PC-3 (cell line): ENCODE results near the gene KIT. TPM values are rescaled to one million over a fixed set of nuclear protein-coding genes. Genes with fewer than 3 reads are reported as not detected.
A peak's percentile ranks its signal among the peaks of the same experiment; 100 is the strongest.

Experiments
- ATAC-seq: fragments of 200-7000 bp; cut with Tn5 transposase; 2 replicates; pipeline ENCODE4 v1.9.1; 2020; ENCODE audit warnings: mild to moderate bottlenecking, moderate library complexity
- BruUV-seq: library from RNA; stranded (reverse); fragments of 400-500 nt; replicated peaks from 2 replicates; lab custom pipeline; 2021; lab: Mats Ljungman, UMichigan
- CTCF ChIA-PET: fragments of 300-600 bp; sonication (Branson Sonifier 250); formaldehyde crosslinking; loops from one replicate; lab custom pipeline; 2022; ENCODE audit warnings: antibody characterized with exemption; lab: Charles Lee
- POLR2A ChIA-PET: fragments of 300-600 bp; sonication (Branson Sonifier 250); formaldehyde crosslinking; loops from one replicate; lab custom pipeline; 2022; ENCODE audit warnings: antibody characterized with exemption; ENCODE audit not compliant: unreplicated experiment; lab: Charles Lee
- DNase-seq: peaks from one replicate; pipeline ENCODE4 v3.0.0-alpha.2; 2015
- H2AFZ ChIP-seq: fragments of 300-600 bp; sonication (generic); 2 replicates; pipeline ENCODE4 v1.6.0; 2016; ENCODE audit warnings: antibody characterized with exemption, low read length
- H3F3A ChIP-seq: fragments of 300-600 bp; sonication (generic); one replicate; pipeline ENCODE4 v1.6.0; 2017; ENCODE audit warnings: antibody characterized with exemption, low read length, control low read depth, mild to moderate bottlenecking; ENCODE audit not compliant: unreplicated experiment
- H3K27ac ChIP-seq: fragments of 300-600 bp; sonication (generic); 2 replicates; pipeline ENCODE4 v1.5.1; 2016; ENCODE audit warnings: mild to moderate bottlenecking, low read length
- H3K27me3 ChIP-seq: fragments of 300-600 bp; sonication (generic); 2 replicates; pipeline ENCODE4 v1.6.1; 2016; ENCODE audit warnings: low read length, mixed read lengths
- H3K36me3 ChIP-seq: fragments of 300-600 bp; sonication (generic); 2 replicates; pipeline ENCODE4 v1.6.1; 2016; ENCODE audit warnings: low read depth, mixed run types, low read length, mixed read lengths
- H3K4me1 ChIP-seq: fragments of 300-600 bp; sonication (generic); 2 replicates; pipeline ENCODE4 v1.5.1; 2016; ENCODE audit warnings: low read length; ENCODE audit not compliant: insufficient read depth
- H3K4me2 ChIP-seq: fragments of 300-600 bp; sonication (generic); 2 replicates; pipeline ENCODE4 v1.6.0; 2016; ENCODE audit warnings: low read length
- H3K4me3 ChIP-seq: fragments of 300-600 bp; sonication (generic); 2 replicates; pipeline ENCODE4 v1.5.1; 2016; ENCODE audit warnings: mild to moderate bottlenecking, low read length, mixed read lengths
- H3K79me2 ChIP-seq: fragments of 300-600 bp; sonication (generic); 2 replicates; pipeline ENCODE4 v1.6.1; 2017; ENCODE audit warnings: low read length, mixed read lengths
- H3K9ac ChIP-seq: fragments of 300-600 bp; sonication (generic); 2 replicates; pipeline ENCODE4 v1.6.0; 2016; ENCODE audit warnings: mild to moderate bottlenecking, low read length
- H3K9me2 ChIP-seq: fragments of 300-600 bp; sonication (generic); replicated peaks from 2 replicates; pipeline ENCODE4 v1.6.1; 2016; ENCODE audit warnings: mixed run types, low read length, mixed read lengths
- H3K9me3 ChIP-seq: fragments of 300-600 bp; sonication (generic); 2 replicates; pipeline ENCODE4 v1.6.1; 2016; ENCODE audit warnings: low read length, mixed read lengths
- H4K20me1 ChIP-seq: fragments of 300-600 bp; sonication (generic); 2 replicates; pipeline ENCODE4 v1.6.1; 2016; ENCODE audit warnings: low read length, mixed read lengths
- CTCF ChIP-seq: fragments of 300-600 bp; sonication (generic); conservative IDR thresholded peaks from 2 replicates; pipeline ENCODE4 v1.5.1; 2017; ENCODE audit warnings: antibody characterized with exemption, low read depth, mild to moderate bottlenecking, low read length
- EZH2 ChIP-seq: fragments of 300-600 bp; sonication (generic); IDR thresholded peaks from one replicate; pipeline ENCODE4 v1.6.1; 2017; ENCODE audit warnings: antibody characterized with exemption, mild to moderate bottlenecking, low read length; ENCODE audit not compliant: unreplicated experiment
- EZH2phosphoT487 ChIP-seq: fragments of 300-600 bp; sonication (generic); IDR thresholded peaks from 2 replicates; pipeline ENCODE4 v1.6.1; 2018; ENCODE audit warnings: mild to moderate bottlenecking, antibody characterized with exemption, low read length, borderline replicate concordance
- intact Hi-C: fragments of 100-400 bp; cut with micrococcal nuclease; formaldehyde crosslinking; loops from 2 replicates; pipeline ENCODE4 v1.9.0; 2023
- total RNA-seq: library from RNA; depleted of rRNA; stranded (reverse); fragments of >200 nt; gene quantifications from 2 replicates; pipeline ENCODE4 v1.2.3, GENCODE V29; 2014

The KIT gene
- total RNA-seq, 1 experiment from 2014 or later: not detected

- H3K36me3 ChIP-seq: no peaks in the 10 kb centered on the region
- no peaks in the 10 kb centered on the region for H3K4me1 ChIP-seq
- H3K9ac ChIP-seq: no peak overlapping the region
- TF ChIP-seq CTCF (no peak), EZH2 (no peak), EZH2phosphoT487 (no peak)
- no TSS peak for BruUV-seq
- no peaks in the 10 kb centered on the region for H3K9me2 ChIP-seq
- no peak overlapping the region for H3K27ac ChIP-seq
- CTCF ChIA-PET: no interaction called here
- no peak overlapping the region for H3K4me2 ChIP-seq
- peak; percentile 7 for DNase-seq
- H3K9me3 ChIP-seq: no peaks in the 10 kb centered on the region
- no peak for ATAC-seq
- peaks cover 75% of the 10 kb centered on the region for H3K27me3 ChIP-seq
- H4K20me1 ChIP-seq: no peaks in the 10 kb centered on the region
- no peaks in the 10 kb centered on the region for H3F3A ChIP-seq
- no peaks in the 10 kb centered on the region for H3K79me2 ChIP-seq
- H3K4me3 ChIP-seq: no peak overlapping the region
- POLR2A ChIA-PET: no interaction called here
- intact Hi-C loops: no loop called here
- H2AFZ ChIP-seq: no peak overlapping the region
These were observed 38.9 kb downstream of the KIT start for GRCh38 chr4:54696649-54697048.

- no peak for TF ChIP-seq EZH2phosphoT487
- TF ChIP-seq CTCF: no peak
- TF ChIP-seq EZH2: no peak
- Histone ChIP-seq H3K36me3 (no peaks in the 10 kb centered on the region), H3K9me2 (no peaks in the 10 kb centered on the region), H3K9me3 (no peaks in the 10 kb centered on the region), H3K4me2 (no peak overlapping the region), H3K79me2 (no peaks in the 10 kb centered on the region), H3K27me3 (peaks cover 71% of the 10 kb centered on the region), H3F3A (no peaks in the 10 kb centered on the region), H2AFZ (no peak overlapping the region), H4K20me1 (no peaks in the 10 kb centered on the region), H3K4me3 (no peak overlapping the region), H3K4me1 (no peaks in the 10 kb centered on the region), H3K9ac (no peak overlapping the region), H3K27ac (no peak overlapping the region)
- no peak for DNase-seq
- no peak for ATAC-seq
- no TSS peak for BruUV-seq
- CTCF ChIA-PET: no interaction called here
- POLR2A ChIA-PET: no interaction called here
- intact Hi-C loops: no loop called here
These were observed 43.2 kb downstream of the KIT start for GRCh38 chr4:54700986-54701385.

GRCh38 chr4:54703182-54703581 is 45.4 kb downstream of the KIT start:
- ATAC-seq (no peak), DNase-seq (no peak)
- H3K27ac ChIP-seq: no peak overlapping the region
- no peaks in the 10 kb centered on the region for H3K79me2 ChIP-seq
- no peaks in the 10 kb centered on the region for H4K20me1 ChIP-seq
- CTCF ChIA-PET: no interaction called here
- H3K27me3 ChIP-seq: peaks cover 65% of the 10 kb centered on the region
- no peaks in the 10 kb centered on the region for H3F3A ChIP-seq
- H3K36me3 ChIP-seq: no peaks in the 10 kb centered on the region
- H3K9me3 ChIP-seq: no peaks in the 10 kb centered on the region
- POLR2A ChIA-PET: no interaction called here
- no peak overlapping the region for H3K9ac ChIP-seq
- intact Hi-C loops: no loop called here
- no peak overlapping the region for H3K4me3 ChIP-seq
- no peaks in the 10 kb centered on the region for H3K9me2 ChIP-seq
- no TSS peak for BruUV-seq
- no peak overlapping the region for H3K4me2 ChIP-seq
- TF ChIP-seq EZH2 (no peak), CTCF (no peak), EZH2phosphoT487 (no peak)
- no peak overlapping the region for H2AFZ ChIP-seq
- H3K4me1 ChIP-seq: no peaks in the 10 kb centered on the region
